Parietal lobe (tissue), 1 donor: Measurements from ENCODE around the gene ANGEL1. TPM values are rescaled to one million over a fixed set of nuclear protein-coding genes. Genes with fewer than 3 reads are reported as not detected.

Experiments
- total RNA-seq: library from RNA; depleted of rRNA; stranded (reverse); fragments of >200 nt; gene quantifications from one replicate; pipeline ENCODE4 v1.2.3, GENCODE V29; 2014

The ANGEL1 gene, protein sequence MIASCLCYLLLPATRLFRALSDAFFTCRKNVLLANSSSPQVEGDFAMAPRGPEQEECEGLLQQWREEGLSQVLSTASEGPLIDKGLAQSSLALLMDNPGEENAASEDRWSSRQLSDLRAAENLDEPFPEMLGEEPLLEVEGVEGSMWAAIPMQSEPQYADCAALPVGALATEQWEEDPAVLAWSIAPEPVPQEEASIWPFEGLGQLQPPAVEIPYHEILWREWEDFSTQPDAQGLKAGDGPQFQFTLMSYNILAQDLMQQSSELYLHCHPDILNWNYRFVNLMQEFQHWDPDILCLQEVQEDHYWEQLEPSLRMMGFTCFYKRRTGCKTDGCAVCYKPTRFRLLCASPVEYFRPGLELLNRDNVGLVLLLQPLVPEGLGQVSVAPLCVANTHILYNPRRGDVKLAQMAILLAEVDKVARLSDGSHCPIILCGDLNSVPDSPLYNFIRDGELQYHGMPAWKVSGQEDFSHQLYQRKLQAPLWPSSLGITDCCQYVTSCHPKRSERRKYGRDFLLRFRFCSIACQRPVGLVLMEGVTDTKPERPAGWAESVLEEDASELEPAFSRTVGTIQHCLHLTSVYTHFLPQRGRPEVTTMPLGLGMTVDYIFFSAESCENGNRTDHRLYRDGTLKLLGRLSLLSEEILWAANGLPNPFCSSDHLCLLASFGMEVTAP
- total RNA-seq = 22.2 TPM

DNA sequence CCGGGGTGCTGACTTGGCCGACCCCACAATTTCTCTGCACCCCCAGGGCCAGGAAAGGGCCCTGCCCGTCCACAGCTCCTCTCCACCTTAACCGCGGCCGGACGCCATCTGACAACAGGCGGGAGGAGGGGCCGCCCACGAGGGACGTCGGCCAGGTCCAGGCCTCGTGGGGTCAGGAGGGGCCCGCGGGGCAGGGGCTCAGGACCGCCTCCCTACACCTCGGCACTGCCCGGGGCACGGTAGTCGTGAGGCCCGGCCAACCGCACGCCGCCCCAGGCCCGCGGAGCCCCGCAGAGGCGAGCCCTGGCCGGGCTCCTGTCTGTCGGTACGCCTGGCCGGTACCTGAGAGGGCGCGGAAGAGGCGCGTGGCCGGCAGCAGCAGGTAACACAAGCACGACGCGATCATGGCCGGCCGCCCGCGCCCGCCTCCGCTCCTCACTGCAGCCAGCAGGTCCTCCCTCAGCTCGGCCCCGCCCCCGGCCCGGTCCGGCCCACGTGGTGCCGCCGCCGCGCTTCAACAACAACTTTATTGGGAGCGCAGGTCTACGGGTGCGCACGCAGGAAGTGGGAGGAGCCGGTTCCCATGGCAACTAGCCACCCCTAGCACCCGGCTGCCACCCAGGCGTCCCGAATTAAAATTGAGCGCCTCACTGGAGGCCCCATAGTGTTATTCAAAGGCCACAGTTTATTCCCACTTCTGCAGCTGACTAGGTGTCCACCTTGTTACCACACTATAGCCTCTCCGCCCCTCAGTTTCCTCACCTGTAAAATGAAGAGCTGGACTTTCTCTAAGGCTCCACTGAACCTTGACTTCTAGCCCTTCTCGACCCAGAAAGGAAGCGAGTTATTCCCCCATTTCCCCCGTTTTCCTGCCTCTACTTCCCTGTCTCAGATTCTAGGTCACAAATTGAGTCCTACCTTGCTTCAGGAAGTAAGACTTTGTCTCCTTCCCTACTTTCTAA, at the start of gene ANGEL1:
TSS of gene ANGEL1 (minus strand) at position 461 of the 962 bp plus-strand sequence. CDS start at position 406, 55 bp downstream.

DNA sequence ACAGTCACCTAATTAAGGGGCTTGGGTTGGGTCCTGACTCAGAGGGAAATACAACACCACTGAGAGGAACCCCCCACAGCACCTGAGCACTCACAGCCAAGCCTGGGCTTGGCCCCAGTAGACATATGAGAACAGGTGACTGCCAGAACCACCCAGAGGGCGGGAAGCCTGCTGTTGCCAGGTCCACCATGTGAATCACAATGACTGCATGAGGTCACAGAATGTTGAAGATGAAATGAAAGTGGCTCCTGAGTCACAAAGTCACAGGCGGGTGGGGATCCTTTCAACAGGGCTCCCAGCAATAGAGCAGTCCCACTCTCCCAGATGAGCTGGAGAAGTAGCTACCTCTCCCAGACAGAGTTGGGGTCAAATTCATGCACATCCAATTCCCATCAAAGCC, 13.4 kb upstream of the ANGEL1 start, which contains the start of gene LRRC74A:
TSS of gene LRRC74A (plus strand) at position 287 of the 400 bp plus-strand sequence. CDS start 290 bp downstream, outside the sequence.

DNA sequence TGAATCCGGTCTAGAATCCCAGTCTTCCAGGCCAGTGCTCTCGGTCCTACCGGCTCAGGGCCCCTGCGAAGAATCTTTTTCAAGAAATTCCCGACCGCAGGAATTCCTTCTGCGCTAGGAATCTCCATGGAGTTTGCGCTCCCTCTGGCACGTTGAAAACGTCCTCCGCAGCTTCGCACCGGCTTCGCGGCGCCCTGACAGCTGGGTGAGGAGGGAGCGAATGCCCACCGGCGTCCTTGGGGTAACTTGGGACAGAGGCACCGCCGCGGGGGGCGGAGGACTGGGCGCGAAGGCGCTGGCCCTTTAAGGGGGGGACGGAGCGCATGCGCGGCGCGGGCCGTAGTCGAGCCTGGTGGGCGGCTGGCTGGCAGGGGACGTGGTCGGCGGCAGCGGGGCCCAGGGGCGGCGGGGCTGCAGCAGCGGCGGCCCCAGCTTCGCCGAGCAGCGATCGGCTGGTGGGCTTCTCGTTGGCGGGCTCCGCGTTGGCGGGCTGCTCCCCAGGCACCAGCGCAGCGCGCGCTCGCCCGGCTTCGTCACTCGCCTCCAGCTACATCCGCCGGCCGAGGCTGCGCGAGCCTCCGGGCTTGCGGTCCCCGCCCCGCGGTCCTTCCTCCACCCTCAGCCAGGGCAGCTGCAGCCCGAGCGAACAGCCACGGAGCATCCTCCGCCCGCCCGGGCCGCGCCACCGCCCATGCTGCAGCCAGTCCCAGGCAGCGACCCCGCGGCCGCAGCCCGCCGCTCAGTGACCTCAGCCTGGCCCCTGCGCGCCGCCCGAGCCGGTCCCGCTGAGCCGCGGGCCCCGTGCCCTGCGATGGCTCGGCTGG, 51.3 kb downstream of the ANGEL1 start, which contains the start of gene VASH1:
TSS of gene VASH1 (plus strand) at position 333 of the 824 bp plus-strand sequence. CDS start 1,354 bp downstream, outside the sequence.

Other genes starting within 250 kb of the ANGEL1 start
- 103 TPM for gene VASH1, start 51.4 kb downstream of the ANGEL1 start, total RNA-seq
- gene LRRC74A, start 13.5 kb upstream of the ANGEL1 start, total RNA-seq = not detected
- 58.8 TPM for gene IRF2BPL, start 215.8 kb upstream of the ANGEL1 start, total RNA-seq